K562 (cell line): ENCODE measurements around the gene UBFD1. TPM values are rescaled to one million over a fixed set of nuclear protein-coding genes. Genes with fewer than 3 reads are reported as not detected.
A peak's percentile ranks its signal among the peaks of the same experiment; 100 is the strongest.

Source experiments
- CREB1 ChIP-seq, 2 experiments: sonication (generic) in 1 of 2; formaldehyde crosslinking in 1 of 2; IDR thresholded peaks; 2 replicates each; pipeline versions ENCODE4 v1.6.1 to v1.8.0; 2012 to 2022; ENCODE audit warnings: inconsistent platforms in 1 of 2, mild to moderate bottlenecking in 1 of 2, missing genetic modification reagents in 1 of 2, moderate library complexity in 1 of 2
- DEAF1 ChIP-seq: fragments of 450-650 bp; formaldehyde crosslinking; IDR thresholded peaks from 2 replicates; pipeline ENCODE4 v1.4.0; 2020; ENCODE audit warnings: mild to moderate bottlenecking, moderate library complexity
- ETS2 ChIP-seq: IDR thresholded peaks from 2 replicates; pipeline ENCODE4 v1.6.1; 2016; ENCODE audit warnings: borderline replicate concordance, missing genetic modification characterization, mild to moderate bottlenecking, moderate library complexity, missing compliant biosample characterization; ENCODE audit not compliant: poor library complexity, severe bottlenecking
- HES1 ChIP-seq: fragments of 450-650 bp; IDR thresholded peaks from 2 replicates; pipeline ENCODE4 v1.6.1; 2016; ENCODE audit warnings: low read depth, mild to moderate bottlenecking, moderate library complexity
- HNRNPLL ChIP-seq: fragments of 200-400 bp; formaldehyde crosslinking; IDR thresholded peaks from 2 replicates; pipeline ENCODE4 v1.6.1; 2017; ENCODE audit warnings: low read length, low read depth, mild to moderate bottlenecking; ENCODE audit not compliant: poor library complexity, severe bottlenecking
- MAFF ChIP-seq: IDR thresholded peaks from 2 replicates; pipeline ENCODE4 v1.6.1; 2012; ENCODE audit warnings: low read length, improper control_type of control experiment
- MYNN ChIP-seq, 2 experiments: sonication (generic); formaldehyde crosslinking in 1 of 2; IDR thresholded peaks; 2 replicates each; pipeline versions ENCODE4 v1.5.0 to v1.6.1; 2016 to 2020; ENCODE audit warnings: antibody characterized with exemption in 1 of 2, missing genetic modification reagents in 1 of 2
- STAG1 ChIP-seq: sonication (generic); formaldehyde crosslinking; IDR thresholded peaks from 2 replicates; pipeline ENCODE4 v1.5.0; 2020; ENCODE audit warnings: missing genetic modification reagents, borderline replicate concordance
- XRCC3 ChIP-seq: fragments of 450-650 bp; IDR thresholded peaks from 2 replicates; pipeline ENCODE4 v1.6.1; 2017; ENCODE audit warnings: mild to moderate bottlenecking, moderate library complexity
- ZFX ChIP-seq: sonication (generic); formaldehyde crosslinking; IDR thresholded peaks from 2 replicates; pipeline ENCODE4 v1.8.0; 2022; ENCODE audit warnings: mild to moderate bottlenecking, missing genetic modification reagents, moderate library complexity
- ZNF224 ChIP-seq: sonication (generic); formaldehyde crosslinking; IDR thresholded peaks from 2 replicates; pipeline ENCODE4 v1.8.0; 2022; ENCODE audit warnings: mild to moderate bottlenecking, missing genetic modification reagents
- ZNF398 ChIP-seq: fragments of 250-450 bp; sonication (Bioruptor Pico); IDR thresholded peaks from 2 replicates; pipeline ENCODE4 v1.8.0; 2021; ENCODE audit warnings: moderate library complexity, mild to moderate bottlenecking, inconsistent platforms
- ZNF586 ChIP-seq: fragments of 450-650 bp; formaldehyde crosslinking; conservative IDR thresholded peaks from 2 replicates; pipeline ENCODE4 v1.4.0; 2020; ENCODE audit warnings: mild to moderate bottlenecking, moderate library complexity
- ZNF655 ChIP-seq: fragments of 250-450 bp; sonication (Bioruptor Pico); IDR thresholded peaks from 2 replicates; pipeline ENCODE4 v1.5.0; 2021
- polyA plus RNA-seq, 8 experiments: library from polyadenylated mRNA; depleted of rRNA in 4 of 8; stranded (reverse) in 5 of 8; unstranded in 3 of 8; fragments of >200 nt; fragmentation: Nextera tagmentation in 2 of 8; fragmentation: Illumina TruSeq in 1 of 8; extraction: Ambion mirVana in 2 of 8; extraction: Trizol in 1 of 8; gene quantifications; 2 replicates each; pipeline versions ENCODE4 v1.2.1 to v1.2.3, GENCODE V29; 2011 to 2014; ENCODE audit warnings: inconsistent platforms in 1 of 8, missing spikeins in 1 of 8
- total RNA-seq, 7 experiments: library from RNA; depleted of rRNA in 6 of 7; stranded (reverse); fragments of >200 nt in 6 of 7; fragmentation: Illumina TruSeq in 2 of 7; extraction: Trizol in 2 of 7; gene quantifications; 2 replicates each; pipeline versions ENCODE4 v1.2.1 to v1.2.3, GENCODE V29; 2011 to 2021; ENCODE audit warnings: low replicate concordance in 1 of 7
- TF ChIP-seq, protein P1 (sequence below): fragments of 450-650 bp; IDR thresholded peaks from 2 replicates; pipeline ENCODE4 v1.6.1; 2017; ENCODE audit warnings: antibody characterized with exemption, mild to moderate bottlenecking

The UBFD1 gene
- total and polyA plus RNA-seq, 9 of the 15 experiments (the other 6 are each of a cell fraction or from before 2014, with no cell fraction given), result 10.7 to 66.2 (median 34.0) TPM

DNA sequence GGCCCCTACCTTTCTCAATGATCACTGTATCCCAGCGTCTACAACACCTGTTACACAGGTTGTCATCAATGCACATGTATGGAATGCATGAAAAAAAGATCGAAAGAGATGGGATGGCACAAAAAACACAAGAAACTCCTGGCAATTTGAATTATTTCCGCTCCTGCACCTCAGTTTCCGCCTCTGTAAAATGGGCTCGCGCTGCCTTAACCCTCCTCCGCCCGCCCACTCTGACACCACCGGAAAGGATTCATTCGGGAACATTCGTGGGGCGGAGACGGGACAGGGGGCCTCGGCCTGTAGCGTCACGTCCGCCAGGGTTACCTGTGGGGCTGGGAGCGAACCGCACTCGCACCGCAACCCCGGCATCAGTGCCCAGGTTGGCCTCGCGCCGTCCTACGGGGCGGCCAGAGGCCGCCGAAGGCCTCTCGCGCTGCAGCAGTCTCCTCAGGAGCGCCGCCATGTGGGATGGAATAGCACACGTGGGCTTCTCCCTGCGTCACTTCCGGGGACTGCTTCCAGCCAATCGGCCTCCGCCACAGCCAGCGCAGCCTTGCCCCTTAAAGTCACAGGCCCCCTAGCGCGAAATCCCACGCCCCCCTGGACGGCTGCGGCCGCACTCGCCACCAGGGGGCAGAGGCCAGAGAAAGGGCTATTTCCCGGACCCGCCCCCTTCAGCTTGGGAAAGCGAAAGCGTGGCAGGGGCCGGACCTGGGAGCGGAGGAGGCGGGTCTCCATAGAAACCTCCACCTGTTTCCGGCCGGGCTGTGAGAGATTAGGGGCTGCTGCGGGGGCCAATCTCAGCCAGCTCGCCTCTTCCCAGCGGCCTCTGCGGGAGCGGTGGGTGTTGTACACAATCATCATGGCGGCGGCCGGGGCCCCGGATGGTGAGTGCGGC is at the start of gene UBFD1, which contains the start of gene EARS2 (continued):
- TF ChIP-seq ZNF655 (CRISPR knock-in tag) (no peak), ETS2 (tag) (no peak), HNRNPLL (no peak), MYNN (IDR thresholded peaks at IDR 0.05) (peak; percentile 57; the same call in 1 of the 2 replicates), MYNN (CRISPR knock-in tag; IDR thresholded peaks at IDR 0.05) (no peak), ZNF224 (CRISPR knock-in tag) (no peak), HES1 (0 out of 2 replicates have a peak, but pooled peaks have one; percentile 37), ZNF586 (CRISPR knock-in tag) (no peak), STAG1 (CRISPR knock-in tag) (no peak), XRCC3 (no peak), ZFX (CRISPR knock-in tag) (peak; percentile 77), MAFF (no peak), ZNF398 (CRISPR knock-in tag) (no peak), CREB1 (IDR thresholded peaks at IDR 0.05) (peak; percentile 88), CREB1 (CRISPR knock-in tag; IDR thresholded peaks at IDR 0.05) (peak; percentile 92), DEAF1 (CRISPR knock-in tag) (no peak)
- TF ChIP-seq, protein P1, sequence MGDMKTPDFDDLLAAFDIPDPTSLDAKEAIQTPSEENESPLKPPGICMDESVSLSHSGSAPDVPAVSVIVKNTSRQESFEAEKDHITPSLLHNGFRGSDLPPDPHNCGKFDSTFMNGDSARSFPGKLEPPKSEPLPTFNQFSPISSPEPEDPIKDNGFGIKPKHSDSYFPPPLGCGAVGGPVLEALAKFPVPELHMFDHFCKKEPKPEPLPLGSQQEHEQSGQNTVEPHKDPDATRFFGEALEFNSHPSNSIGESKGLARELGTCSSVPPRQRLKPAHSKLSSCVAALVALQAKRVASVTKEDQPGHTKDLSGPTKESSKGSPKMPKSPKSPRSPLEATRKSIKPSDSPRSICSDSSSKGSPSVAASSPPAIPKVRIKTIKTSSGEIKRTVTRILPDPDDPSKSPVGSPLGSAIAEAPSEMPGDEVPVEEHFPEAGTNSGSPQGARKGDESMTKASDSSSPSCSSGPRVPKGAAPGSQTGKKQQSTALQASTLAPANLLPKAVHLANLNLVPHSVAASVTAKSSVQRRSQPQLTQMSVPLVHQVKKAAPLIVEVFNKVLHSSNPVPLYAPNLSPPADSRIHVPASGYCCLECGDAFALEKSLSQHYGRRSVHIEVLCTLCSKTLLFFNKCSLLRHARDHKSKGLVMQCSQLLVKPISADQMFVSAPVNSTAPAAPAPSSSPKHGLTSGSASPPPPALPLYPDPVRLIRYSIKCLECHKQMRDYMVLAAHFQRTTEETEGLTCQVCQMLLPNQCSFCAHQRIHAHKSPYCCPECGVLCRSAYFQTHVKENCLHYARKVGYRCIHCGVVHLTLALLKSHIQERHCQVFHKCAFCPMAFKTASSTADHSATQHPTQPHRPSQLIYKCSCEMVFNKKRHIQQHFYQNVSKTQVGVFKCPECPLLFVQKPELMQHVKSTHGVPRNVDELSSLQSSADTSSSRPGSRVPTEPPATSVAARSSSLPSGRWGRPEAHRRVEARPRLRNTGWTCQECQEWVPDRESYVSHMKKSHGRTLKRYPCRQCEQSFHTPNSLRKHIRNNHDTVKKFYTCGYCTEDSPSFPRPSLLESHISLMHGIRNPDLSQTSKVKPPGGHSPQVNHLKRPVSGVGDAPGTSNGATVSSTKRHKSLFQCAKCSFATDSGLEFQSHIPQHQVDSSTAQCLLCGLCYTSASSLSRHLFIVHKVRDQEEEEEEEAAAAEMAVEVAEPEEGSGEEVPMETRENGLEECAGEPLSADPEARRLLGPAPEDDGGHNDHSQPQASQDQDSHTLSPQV, result no peak; the same call in 1 of the 2 replicates
